Caco-2 (cell line): ENCODE data around the gene GABRD. TPM values are rescaled to one million over a fixed set of nuclear protein-coding genes. Genes with fewer than 3 reads are reported as not detected.

Experiments
- BruUV-seq: library from RNA; stranded (reverse); fragments of 400-500 nt; replicated peaks from 2 replicates; lab custom pipeline; 2021; lab: Mats Ljungman, UMichigan
- CTCF ChIA-PET: fragments of 300-600 bp; sonication (Branson Sonifier 250); formaldehyde crosslinking; loops from one replicate; lab custom pipeline; 2022; ENCODE audit warnings: antibody characterized with exemption; lab: Charles Lee
- POLR2A ChIA-PET: fragments of 300-600 bp; sonication (Branson Sonifier 250); formaldehyde crosslinking; loops from one replicate; lab custom pipeline; 2022; ENCODE audit warnings: antibody characterized with exemption; lab: Charles Lee
- DNase-seq, 2 experiments: peaks; one replicate each; pipeline versions ENCODE4 v3.0.0 to v3.0.0-alpha.2; 2020 to 2022
- H3K27me3 ChIP-seq: replicated peaks from 2 replicates; pipeline ENCODE4 v1.6.0; 2011; ENCODE audit warnings: low read length; ENCODE audit not compliant: control insufficient read depth, insufficient read depth
- H3K36me3 ChIP-seq: 2 replicates; pipeline ENCODE4 v1.5.1; 2011; ENCODE audit warnings: low read length; ENCODE audit not compliant: control insufficient read depth, insufficient read depth
- H3K4me1 ChIP-seq: fragments of 250-450 bp; sonication (Bioruptor Pico); 2 replicates; pipeline ENCODE4 v1.5.1; 2020; ENCODE audit warnings: mild to moderate bottlenecking
- H3K4me3 ChIP-seq: 2 replicates; pipeline ENCODE4 v1.5.1; 2011; ENCODE audit warnings: low read depth, mild to moderate bottlenecking, control low read depth, low read length
- H3K9me3 ChIP-seq: fragments of 250-450 bp; sonication (Bioruptor Pico); 2 replicates; pipeline ENCODE4 v1.5.1; 2020; ENCODE audit warnings: mild to moderate bottlenecking, moderate library complexity
- H3K27ac Mint-ChIP-seq: one replicate; pipeline ENCODE4 v1.8.0; 2022; ENCODE audit warnings: mixed read lengths; ENCODE audit not compliant: unreplicated experiment
- H3K27me3 Mint-ChIP-seq: one replicate; pipeline ENCODE4 v1.8.0; 2022; ENCODE audit warnings: mixed read lengths; ENCODE audit not compliant: insufficient read depth, unreplicated experiment
- H3K36me3 Mint-ChIP-seq: one replicate; pipeline ENCODE4 v1.8.0; 2022; ENCODE audit warnings: mild to moderate bottlenecking, mixed read lengths; ENCODE audit not compliant: insufficient read depth, unreplicated experiment
- H3K4me1 Mint-ChIP-seq: one replicate; pipeline ENCODE4 v1.8.0; 2022; ENCODE audit warnings: low read depth, mixed read lengths; ENCODE audit not compliant: unreplicated experiment
- H3K4me3 Mint-ChIP-seq: one replicate; pipeline ENCODE4 v1.8.0; 2022; ENCODE audit warnings: mild to moderate bottlenecking, moderate library complexity, mixed read lengths; ENCODE audit not compliant: unreplicated experiment
- H3K9me3 Mint-ChIP-seq: one replicate; pipeline ENCODE4 v1.8.0; 2022; ENCODE audit warnings: mixed read lengths; ENCODE audit not compliant: unreplicated experiment
- intact Hi-C: fragments of 100-400 bp; cut with micrococcal nuclease; formaldehyde crosslinking; loops from one replicate; pipeline ENCODE4 v1.10.0; 2022; ENCODE audit not compliant: unreplicated experiment
- total RNA-seq: library from RNA; stranded (reverse); gene quantifications from 2 replicates; pipeline ENCODE4 v1.2.3, GENCODE V29; 2022
- TF ChIP-seq, protein P1 (sequence below), 2 experiments: fragments of 200-600 bp in 1 of 2; IDR thresholded peaks; 1 replicate in 1 of 2; 2 replicates in 1 of 2; pipeline versions ENCODE4 v1.5.1 to v1.8.0; 2011 to 2022; ENCODE audit warnings: antibody characterized with exemption in 1 of 2, control low read depth in 1 of 2, inconsistent platforms in 1 of 2, low read depth in 1 of 2, low read length in 1 of 2, mild to moderate bottlenecking in 1 of 2, moderate library complexity in 1 of 2; ENCODE audit not compliant: insufficient read depth in 1 of 2, severe bottlenecking in 1 of 2, unreplicated experiment in 1 of 2

GABRD gene
- total RNA-seq, 1 experiment from 2014 or later, result 0.34 TPM

DNA sequence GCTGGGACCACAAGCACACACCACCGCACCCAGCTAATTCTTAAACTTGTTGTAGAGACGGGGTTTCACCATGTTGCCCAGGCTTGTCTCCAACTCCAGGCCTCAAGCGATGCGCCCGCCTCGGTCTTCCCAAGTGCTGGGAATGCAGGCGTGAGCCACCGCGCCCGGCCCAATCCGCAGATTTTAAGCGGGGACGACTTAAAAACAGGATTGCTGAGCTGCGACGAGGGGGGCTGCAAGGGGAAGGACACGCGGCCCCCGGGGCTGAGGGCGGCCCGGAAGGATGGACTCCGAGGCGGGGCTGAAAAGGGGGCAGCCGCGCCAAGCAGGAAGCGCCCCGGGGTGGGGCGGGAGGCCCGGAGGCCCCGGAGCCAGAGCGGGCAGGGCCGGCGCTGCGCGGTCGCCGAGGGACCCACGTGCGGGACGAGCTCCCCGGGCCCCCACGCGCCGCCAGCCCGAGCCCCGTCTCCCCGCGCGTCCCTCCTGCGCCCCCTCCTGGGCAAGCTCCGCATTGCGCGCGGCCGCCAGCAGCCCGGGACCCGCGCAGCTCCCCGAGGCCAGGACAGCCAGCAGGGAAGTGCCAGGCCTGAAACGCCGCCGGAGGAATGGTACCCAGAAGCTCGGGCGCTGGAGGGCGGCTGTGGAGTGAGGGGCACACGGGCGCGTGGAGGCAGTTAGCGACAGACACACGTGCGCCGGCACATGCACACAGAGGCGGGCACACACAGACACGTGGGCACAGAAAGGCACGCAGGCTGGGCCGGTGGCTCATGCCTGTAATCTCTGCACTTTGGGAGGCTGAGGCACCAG, 25.6 kb downstream of the GABRD start:
- H3K4me3 ChIP-seq, result no peak overlapping the region
- Mint-ChIP-seq H3K4me3 (no peak overlapping the region), H3K4me1 (peaks cover 14% of the 10 kb centered on the region), H3K27me3 (no peaks in the 10 kb centered on the region), H3K9me3 (no peaks in the 10 kb centered on the region), H3K36me3 (peaks cover 11% of the 10 kb centered on the region), H3K27ac (no peak overlapping the region)
- H3K4me1 ChIP-seq, result peaks cover 29% of the 10 kb centered on the region
- intact Hi-C loops, result loop anchor here (5.0 kb wide), 1 partner anchor 42 kb away; the partner anchor contains the start of gene CFAP74
- no peaks in the 10 kb centered on the region for H3K27me3 ChIP-seq
- no peaks in the 10 kb centered on the region for H3K9me3 ChIP-seq
- TF ChIP-seq, protein P1, sequence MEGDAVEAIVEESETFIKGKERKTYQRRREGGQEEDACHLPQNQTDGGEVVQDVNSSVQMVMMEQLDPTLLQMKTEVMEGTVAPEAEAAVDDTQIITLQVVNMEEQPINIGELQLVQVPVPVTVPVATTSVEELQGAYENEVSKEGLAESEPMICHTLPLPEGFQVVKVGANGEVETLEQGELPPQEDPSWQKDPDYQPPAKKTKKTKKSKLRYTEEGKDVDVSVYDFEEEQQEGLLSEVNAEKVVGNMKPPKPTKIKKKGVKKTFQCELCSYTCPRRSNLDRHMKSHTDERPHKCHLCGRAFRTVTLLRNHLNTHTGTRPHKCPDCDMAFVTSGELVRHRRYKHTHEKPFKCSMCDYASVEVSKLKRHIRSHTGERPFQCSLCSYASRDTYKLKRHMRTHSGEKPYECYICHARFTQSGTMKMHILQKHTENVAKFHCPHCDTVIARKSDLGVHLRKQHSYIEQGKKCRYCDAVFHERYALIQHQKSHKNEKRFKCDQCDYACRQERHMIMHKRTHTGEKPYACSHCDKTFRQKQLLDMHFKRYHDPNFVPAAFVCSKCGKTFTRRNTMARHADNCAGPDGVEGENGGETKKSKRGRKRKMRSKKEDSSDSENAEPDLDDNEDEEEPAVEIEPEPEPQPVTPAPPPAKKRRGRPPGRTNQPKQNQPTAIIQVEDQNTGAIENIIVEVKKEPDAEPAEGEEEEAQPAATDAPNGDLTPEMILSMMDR (IDR thresholded peaks at IDR 0.05; ENCODE audit: insufficient read depth in 1 of 2, low read depth in 1 of 2, low read length in 1 of 2, severe bottlenecking in 1 of 2, unreplicated experiment in 1 of 2), result peak; percentile 48 to 77
- DNase-seq, result peak in 1 of 2 experiments; percentile 82
- CTCF ChIA-PET, result interaction anchor here (0.6 to 2.1 kb wide), 13 partner anchors 8 to 139 kb away, joined by 3 to 30 read pairs (median 4); no protein-coding TSS in a partner anchor
- POLR2A ChIA-PET, result no interaction called here
- no peaks in the 10 kb centered on the region for H3K36me3 ChIP-seq
- no TSS peak for BruUV-seq

DNA sequence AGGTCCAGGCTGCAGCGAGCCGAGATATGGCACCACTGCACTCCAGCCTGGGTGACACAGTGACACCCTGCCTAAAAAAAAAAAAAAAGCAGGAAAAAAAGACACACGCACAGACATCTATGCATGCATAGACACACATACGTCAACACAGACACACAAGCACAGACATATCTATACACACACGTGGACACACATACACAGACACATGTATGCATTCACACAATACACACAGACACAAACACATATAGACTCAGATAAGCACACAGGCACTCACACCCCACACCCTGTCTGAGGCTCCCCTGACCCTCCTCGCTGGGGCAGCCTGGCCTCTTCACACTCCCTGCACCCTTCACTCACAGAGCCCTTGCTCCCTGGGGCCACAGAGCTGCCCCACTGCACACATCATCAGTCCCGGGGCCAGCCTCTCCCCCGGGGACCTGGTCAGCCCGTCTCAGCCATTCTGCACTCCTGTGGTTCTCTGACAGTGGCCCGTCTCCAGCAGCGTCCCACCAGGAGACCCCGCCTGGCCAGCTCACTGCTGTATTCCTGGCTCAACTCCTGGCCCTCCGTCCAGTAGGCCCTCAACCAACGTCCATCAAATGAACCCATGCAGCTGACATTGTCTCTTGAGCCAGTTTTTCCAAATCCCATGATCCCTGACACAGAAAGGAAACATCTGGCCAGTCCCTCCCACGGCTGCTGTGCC, 26.5 kb downstream of the GABRD start:
- no peaks in the 10 kb centered on the region for H3K36me3 ChIP-seq
- no peaks in the 10 kb centered on the region for H3K27me3 ChIP-seq
- H3K4me3 ChIP-seq, result no peak overlapping the region
- H3K36me3 Mint-ChIP-seq, result peaks cover 13% of the 10 kb centered on the region
- no peak for DNase-seq
- H3K9me3 ChIP-seq, result no peaks in the 10 kb centered on the region
- no peaks in the 10 kb centered on the region for H3K27me3 Mint-ChIP-seq
- H3K27ac Mint-ChIP-seq, result no peak overlapping the region
- TF ChIP-seq, protein P1 (IDR thresholded peaks at IDR 0.05; ENCODE audit: insufficient read depth in 1 of 2, low read depth in 1 of 2, low read length in 1 of 2, severe bottlenecking in 1 of 2, unreplicated experiment in 1 of 2), result no peak
- H3K9me3 Mint-ChIP-seq, result no peaks in the 10 kb centered on the region
- no peak overlapping the region for H3K4me3 Mint-ChIP-seq
- intact Hi-C loops, result loop anchor here (1.0 to 5.0 kb wide), 3 partner anchors 43 to 101 kb away; partner anchors contain the start of gene CFAP74
- ChIA-PET CTCF (interaction anchor here (0.9 to 2.1 kb wide), 9 partner anchors 20 to 140 kb away, joined by 3 to 30 read pairs (median 7); no protein-coding TSS in a partner anchor), POLR2A (no interaction called here)
- peaks cover 29% of the 10 kb centered on the region for H3K4me1 ChIP-seq
- no TSS peak for BruUV-seq
- H3K4me1 Mint-ChIP-seq, result peaks cover 14% of the 10 kb centered on the region
